Vagina (tissue), 2 donors: ENCODE data around the gene HABP2. TPM values are rescaled to one million over a fixed set of nuclear protein-coding genes. Genes with fewer than 3 reads are reported as not detected.

Source experiments
- DNase-seq, 2 donors: peaks; one replicate each; pipeline ENCODE4 v3.0.0-alpha.2; 2017; ENCODE audit errors: extremely low spot score in 2 of 2
- H3K27ac ChIP-seq: fragments of 200-600 bp; sonication (generic); one replicate; pipeline ENCODE4 v1.5.1; 2019
- H3K27me3 ChIP-seq: fragments of 200-600 bp; sonication (generic); one replicate; pipeline ENCODE4 v1.5.1; 2019
- H3K36me3 ChIP-seq, 2 donors: fragments of 200-600 bp; sonication (generic); one replicate each; pipeline ENCODE4 v1.5.1; 2017 to 2019
- H3K4me1 ChIP-seq: fragments of 200-600 bp; sonication (generic); one replicate; pipeline ENCODE4 v1.5.1; 2019
- H3K4me3 ChIP-seq, 2 donors: fragments of 200-600 bp; sonication (generic); 1 replicate in 1 of 2; 2 replicates in 1 of 2; pipeline ENCODE4 v1.5.1; 2016 to 2019
- H3K9me3 ChIP-seq: fragments of 200-600 bp; sonication (generic); one replicate; pipeline ENCODE4 v1.5.1; 2019
- POLR2A ChIP-seq, 2 donors: fragments of 450-650 bp; IDR thresholded peaks; one replicate each; pipeline ENCODE4 v1.6.1; 2017; ENCODE audit warnings: antibody characterized with exemption in 2 of 2, mild to moderate bottlenecking in 2 of 2, moderate library complexity in 2 of 2
- POLR2AphosphoS5 ChIP-seq, 2 donors: sonication (generic); formaldehyde crosslinking; IDR thresholded peaks; one replicate each; pipeline ENCODE4 v1.9.0; 2017; ENCODE audit warnings: antibody characterized with exemption in 2 of 2, mild to moderate bottlenecking in 2 of 2, low read depth in 1 of 2; ENCODE audit not compliant: insufficient read depth in 1 of 2
- intact Hi-C: fragments of 100-400 bp; cut with DNase I; formaldehyde crosslinking; loops from one replicate; pipeline ENCODE4 v1.15.1; 2023
- total RNA-seq: library from RNA; depleted of rRNA; stranded (reverse); fragments of >200 nt; gene quantifications from one replicate; pipeline ENCODE4 v1.2.3, GENCODE V29; 2016
- TF ChIP-seq, protein P1 (sequence below), 3 experiments: fragments of 450-650 bp in 2 of 3; fragments of 200-600 bp in 1 of 3; sonication (generic) in 1 of 3; IDR thresholded peaks; one replicate each; pipeline ENCODE4 v1.5.1; 2017 to 2019; ENCODE audit warnings: antibody characterized with exemption in 3 of 3, mild to moderate bottlenecking in 2 of 3, moderate library complexity in 2 of 3

HABP2 gene
- total RNA-seq, 1 donor from 2014 or later = not detected

DNA sequence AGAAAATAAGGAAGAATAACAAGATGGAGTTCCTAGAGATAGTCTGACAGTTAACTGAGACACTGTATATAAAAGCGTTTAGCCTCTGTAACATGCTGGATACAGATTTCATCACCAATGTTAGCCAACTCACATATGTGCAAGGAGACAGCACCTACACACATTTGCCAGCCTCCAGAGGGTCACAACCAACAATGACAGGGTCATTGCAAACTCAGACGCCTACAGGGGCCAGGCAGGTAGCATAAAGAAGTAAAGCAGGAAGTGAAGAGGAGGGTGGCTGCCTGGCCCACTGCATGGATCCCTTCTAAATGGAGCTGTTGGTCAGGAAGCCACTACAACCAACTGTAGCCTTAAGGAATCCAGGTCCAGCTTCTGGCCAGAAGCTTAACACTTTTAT lies 60.6 kb downstream of the HABP2 start:
- H3K4me3 ChIP-seq = no peak overlapping the region
- intact Hi-C loops = no loop called here
- H3K36me3 ChIP-seq = no peaks in the 10 kb centered on the region
- H3K27me3 ChIP-seq = no peaks in the 10 kb centered on the region
- no peaks in the 10 kb centered on the region for H3K4me1 ChIP-seq
- no peaks in the 10 kb centered on the region for H3K9me3 ChIP-seq
- TF ChIP-seq POLR2AphosphoS5 (IDR thresholded peaks at IDR 0.05; ENCODE audit: insufficient read depth in 1 of 2, low read depth in 1 of 2) (no peak), POLR2A (IDR thresholded peaks at IDR 0.05) (no peak)
- TF ChIP-seq, protein P1, sequence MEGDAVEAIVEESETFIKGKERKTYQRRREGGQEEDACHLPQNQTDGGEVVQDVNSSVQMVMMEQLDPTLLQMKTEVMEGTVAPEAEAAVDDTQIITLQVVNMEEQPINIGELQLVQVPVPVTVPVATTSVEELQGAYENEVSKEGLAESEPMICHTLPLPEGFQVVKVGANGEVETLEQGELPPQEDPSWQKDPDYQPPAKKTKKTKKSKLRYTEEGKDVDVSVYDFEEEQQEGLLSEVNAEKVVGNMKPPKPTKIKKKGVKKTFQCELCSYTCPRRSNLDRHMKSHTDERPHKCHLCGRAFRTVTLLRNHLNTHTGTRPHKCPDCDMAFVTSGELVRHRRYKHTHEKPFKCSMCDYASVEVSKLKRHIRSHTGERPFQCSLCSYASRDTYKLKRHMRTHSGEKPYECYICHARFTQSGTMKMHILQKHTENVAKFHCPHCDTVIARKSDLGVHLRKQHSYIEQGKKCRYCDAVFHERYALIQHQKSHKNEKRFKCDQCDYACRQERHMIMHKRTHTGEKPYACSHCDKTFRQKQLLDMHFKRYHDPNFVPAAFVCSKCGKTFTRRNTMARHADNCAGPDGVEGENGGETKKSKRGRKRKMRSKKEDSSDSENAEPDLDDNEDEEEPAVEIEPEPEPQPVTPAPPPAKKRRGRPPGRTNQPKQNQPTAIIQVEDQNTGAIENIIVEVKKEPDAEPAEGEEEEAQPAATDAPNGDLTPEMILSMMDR (IDR thresholded peaks at IDR 0.05) = no peak
- no peak for DNase-seq
- no peak overlapping the region for H3K27ac ChIP-seq

DNA sequence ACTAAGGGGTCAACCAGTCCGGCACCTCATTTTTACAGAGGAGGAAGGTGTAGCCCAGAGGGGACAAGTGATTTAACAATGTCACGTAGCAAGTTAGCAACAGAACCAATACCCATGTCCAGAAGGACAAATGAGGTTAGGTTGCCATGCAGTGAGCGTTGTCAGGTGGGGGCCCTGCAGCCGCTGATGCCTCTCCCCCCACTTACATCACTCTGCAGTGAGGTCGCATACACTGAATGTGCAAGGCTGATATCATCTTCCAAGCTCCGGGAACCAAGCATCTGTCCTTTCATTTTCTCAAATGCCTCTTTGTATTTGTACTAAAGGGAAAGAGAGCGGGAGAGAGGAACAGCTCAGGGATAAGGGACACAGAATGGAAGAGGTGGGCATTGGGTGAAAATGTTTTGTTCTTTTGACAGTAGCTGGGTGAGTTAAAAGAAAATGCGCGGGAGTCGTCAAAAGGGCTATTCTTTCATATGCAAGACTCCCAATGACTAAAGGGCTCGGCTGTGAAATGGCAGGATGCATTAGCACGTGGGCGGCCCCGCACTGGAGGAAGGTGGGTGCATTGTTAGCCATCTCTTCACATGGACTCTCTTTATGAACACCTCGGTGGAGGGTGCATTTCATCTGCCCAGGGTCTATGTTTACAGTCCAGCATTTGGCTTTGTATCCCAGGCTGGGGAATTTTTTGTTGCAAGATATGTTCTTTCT lies 61.3 kb downstream of the HABP2 start:
- Histone ChIP-seq H3K36me3 (no peaks in the 10 kb centered on the region), H3K27ac (no peak overlapping the region), H3K4me1 (no peaks in the 10 kb centered on the region), H3K9me3 (no peaks in the 10 kb centered on the region), H3K27me3 (no peaks in the 10 kb centered on the region), H3K4me3 (no peak overlapping the region)
- no peak for DNase-seq
- TF ChIP-seq POLR2A (IDR thresholded peaks at IDR 0.05) (no peak), POLR2AphosphoS5 (IDR thresholded peaks at IDR 0.05; ENCODE audit: insufficient read depth in 1 of 2, low read depth in 1 of 2) (no peak)
- TF ChIP-seq, protein P1 (IDR thresholded peaks at IDR 0.05) = no peak
- intact Hi-C loops = no loop called here

DNA sequence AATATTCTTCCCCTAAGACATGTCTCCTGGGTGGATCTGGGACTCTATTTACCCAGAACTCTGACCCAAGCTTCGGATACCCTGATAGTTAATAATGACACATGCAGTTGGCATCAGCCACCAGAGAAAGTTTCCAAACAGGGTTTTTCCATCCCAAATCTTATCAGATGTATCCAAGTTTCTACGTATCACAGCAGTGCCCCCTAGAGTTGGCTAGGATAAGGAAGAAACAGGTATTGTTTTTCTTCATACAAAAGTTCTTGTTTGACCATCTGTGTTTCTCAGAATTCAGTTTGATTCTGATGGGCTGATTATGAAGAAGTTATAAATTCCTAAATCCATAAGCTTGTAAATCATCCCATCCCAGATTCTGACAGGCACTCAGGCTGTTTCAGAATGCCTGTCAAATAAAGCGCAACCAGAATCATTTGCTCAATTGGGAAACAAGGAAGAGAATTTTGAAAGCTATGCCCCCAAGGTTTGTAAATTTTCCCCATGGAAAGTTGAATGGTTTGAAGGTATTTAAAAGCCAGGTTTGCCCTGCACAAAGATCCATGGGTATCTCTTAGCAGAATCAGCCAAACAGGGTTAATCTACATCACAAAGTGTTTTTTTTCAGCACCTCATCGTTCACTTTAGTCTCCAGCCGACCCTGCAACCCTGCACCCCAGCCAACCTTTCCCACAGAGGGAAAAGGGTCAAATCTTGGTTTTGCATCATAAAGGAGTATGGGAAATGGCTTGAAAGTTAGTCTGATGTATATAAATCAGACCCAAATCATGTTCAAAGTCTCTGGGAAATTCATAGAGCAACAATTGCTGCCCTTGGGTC lies 63.6 kb downstream of the HABP2 start:
- DNase-seq = no peak
- Histone ChIP-seq H3K4me3 (no peak overlapping the region), H3K27me3 (no peaks in the 10 kb centered on the region), H3K36me3 (no peaks in the 10 kb centered on the region), H3K27ac (no peak overlapping the region), H3K9me3 (no peaks in the 10 kb centered on the region), H3K4me1 (no peaks in the 10 kb centered on the region)
- intact Hi-C loops = no loop called here
- no peak for TF ChIP-seq POLR2AphosphoS5 (IDR thresholded peaks at IDR 0.05; ENCODE audit: insufficient read depth in 1 of 2, low read depth in 1 of 2)

- Histone ChIP-seq H3K27ac (no peak overlapping the region), H3K9me3 (no peaks in the 10 kb centered on the region), H3K27me3 (no peaks in the 10 kb centered on the region), H3K36me3 (no peaks in the 10 kb centered on the region), H3K4me1 (no peaks in the 10 kb centered on the region), H3K4me3 (no peak overlapping the region)
- no peak for DNase-seq
- TF ChIP-seq POLR2AphosphoS5 (IDR thresholded peaks at IDR 0.05; ENCODE audit: insufficient read depth in 1 of 2, low read depth in 1 of 2) (no peak), POLR2A (IDR thresholded peaks at IDR 0.05) (no peak)
- TF ChIP-seq, protein P1 (IDR thresholded peaks at IDR 0.05) = no peak
- intact Hi-C loops = no loop called here
Measured at GRCh38 chr10:113617086-113617485, 64.2 kb downstream of the HABP2 start.

DNA sequence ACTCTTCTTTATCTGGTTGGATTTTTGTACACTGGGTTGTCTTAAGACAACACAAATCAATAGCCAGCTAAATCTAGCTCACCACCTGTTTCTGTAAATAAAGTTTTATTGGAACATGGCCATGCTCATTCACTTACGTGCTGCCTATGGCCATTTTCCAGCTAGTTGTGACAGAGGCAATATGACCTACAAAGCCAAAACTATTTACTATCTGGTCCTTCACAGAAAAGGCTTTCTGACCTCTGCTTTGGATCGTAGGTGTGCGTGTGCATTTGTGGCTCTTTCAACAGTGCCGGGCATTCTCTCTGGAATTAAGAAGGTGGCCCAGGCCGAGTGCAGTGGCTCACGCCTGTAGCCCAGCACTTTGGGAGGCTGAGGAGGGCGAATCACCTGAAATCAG lies 65.5 kb downstream of the HABP2 start:
- TF ChIP-seq POLR2A (IDR thresholded peaks at IDR 0.05) (no peak), POLR2AphosphoS5 (IDR thresholded peaks at IDR 0.05; ENCODE audit: insufficient read depth in 1 of 2, low read depth in 1 of 2) (no peak)
- TF ChIP-seq, protein P1 (IDR thresholded peaks at IDR 0.05) = no peak
- no peaks in the 10 kb centered on the region for H3K36me3 ChIP-seq
- intact Hi-C loops = no loop called here

More for the DNA sequence above, 65.5 kb downstream of the HABP2 start:
- H3K9me3 ChIP-seq = no peaks in the 10 kb centered on the region
- DNase-seq = no peak
- H3K27me3 ChIP-seq = no peaks in the 10 kb centered on the region
- H3K27ac ChIP-seq = no peak overlapping the region
- no peaks in the 10 kb centered on the region for H3K4me1 ChIP-seq
- H3K4me3 ChIP-seq = no peak overlapping the region
